KG1 (cell line): ENCODE results near the gene DIAPH3.

ENCODE experiments used
- DNase-seq: peaks from one replicate; lab custom pipeline; 2025; lab: John Stamatoyannopoulos, UW

DIAPH3 gene

GRCh38 chr13:59954601-59955000 is 209.1 kb downstream of the DIAPH3 start:
- no peak for DNase-seq

GRCh38 chr13:59951011-59951410 is 212.7 kb downstream of the DIAPH3 start:
- DNase-seq: no peak

GRCh38 chr13:59950266-59950665 is 213.5 kb downstream of the DIAPH3 start:
- no peak for DNase-seq

DNA sequence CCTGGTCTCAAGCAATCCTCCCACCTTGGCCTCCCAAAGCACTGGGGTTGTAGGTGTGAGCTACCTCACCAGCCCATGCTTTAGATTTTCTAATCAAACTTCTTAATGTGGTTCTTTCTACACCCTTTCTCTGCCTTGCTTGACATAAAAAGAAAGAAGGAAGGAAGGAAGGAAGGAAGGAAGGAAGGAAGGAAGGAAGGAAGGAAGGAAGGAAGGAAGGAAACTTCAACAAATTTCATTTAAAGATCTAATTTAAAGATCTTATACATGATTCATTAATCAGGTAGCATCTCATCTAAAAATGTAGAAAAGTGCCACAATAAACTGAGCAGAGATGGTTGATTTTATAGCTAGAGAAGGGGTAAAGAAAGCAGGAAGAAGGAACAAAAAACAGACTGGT is 215.0 kb downstream of the DIAPH3 start:
- DNase-seq: no peak

GRCh38 chr13:59946944-59947343 is 216.8 kb downstream of the DIAPH3 start:
- DNase-seq: no peak

- no peak for DNase-seq
These were observed 232.1 kb downstream of the DIAPH3 start for GRCh38 chr13:59931621-59932020.

GRCh38 chr13:59924256-59924655 is 239.5 kb downstream of the DIAPH3 start:
- no peak for DNase-seq

DNA sequence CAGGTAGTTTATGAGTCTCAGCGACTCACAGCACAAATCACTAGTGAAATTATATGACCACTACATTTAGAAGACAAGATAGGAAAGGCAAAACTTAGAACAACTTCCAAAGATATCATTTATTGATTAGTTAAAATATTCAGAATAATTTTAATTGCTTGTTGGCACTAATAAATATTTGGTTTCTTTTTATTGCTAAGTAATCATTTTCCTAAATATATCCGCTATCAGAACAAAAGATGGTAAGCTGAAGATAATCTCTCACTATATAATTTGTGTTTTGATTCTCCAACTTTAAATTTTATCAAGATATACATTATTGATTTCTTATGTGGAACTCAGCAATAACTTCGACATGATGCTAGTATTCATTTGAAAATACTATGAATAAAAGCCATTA is 248.5 kb downstream of the DIAPH3 start:
- DNase-seq: no peak

DNA sequence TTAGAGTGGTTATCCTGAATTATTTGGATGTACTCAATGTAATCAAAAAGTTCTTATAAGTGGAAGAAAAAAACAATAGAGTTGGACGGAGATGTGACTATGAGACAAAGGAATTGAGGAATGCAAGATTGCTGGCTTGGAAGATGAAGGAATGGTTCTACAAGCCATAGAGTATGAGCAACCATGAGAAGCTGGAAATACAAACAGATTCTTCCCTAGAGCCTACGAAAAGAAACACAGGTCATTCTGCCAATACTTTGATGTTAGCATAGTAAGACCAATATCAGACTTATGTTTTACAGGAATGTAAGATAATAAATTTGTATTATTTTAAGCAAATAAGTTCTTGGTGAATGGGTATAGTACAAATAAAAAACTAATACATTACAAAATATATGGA is 249.2 kb downstream of the DIAPH3 start:
- DNase-seq: no peak

- DNase-seq: peak; percentile 5
These were observed 257.2 kb downstream of the DIAPH3 start for GRCh38 chr13:59906413-59907049.

GRCh38 chr13:59901191-59901590 is 262.5 kb downstream of the DIAPH3 start:
- DNase-seq: no peak

- no peak for DNase-seq
These were observed 265.7 kb downstream of the DIAPH3 start for GRCh38 chr13:59898066-59898465.

DNA sequence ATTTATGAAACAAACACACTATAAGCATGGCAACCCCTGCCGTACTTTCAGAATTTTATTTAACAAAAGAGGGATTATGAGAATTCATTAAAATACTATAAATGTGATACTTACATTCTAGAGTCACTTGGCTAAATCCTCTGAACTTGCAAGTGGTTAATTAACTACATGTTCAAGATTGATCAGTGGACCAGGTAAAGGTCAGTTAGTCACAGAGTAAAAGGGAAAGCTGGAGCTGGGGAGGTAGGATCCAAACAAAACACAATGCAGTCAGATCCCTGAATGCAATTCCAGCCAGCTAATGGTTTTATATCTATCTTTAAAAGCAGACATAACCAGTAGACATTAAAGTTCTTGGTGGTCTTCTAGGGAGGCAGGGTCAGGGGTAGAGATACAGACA is 270.5 kb downstream of the DIAPH3 start:
- DNase-seq: no peak

DNA sequence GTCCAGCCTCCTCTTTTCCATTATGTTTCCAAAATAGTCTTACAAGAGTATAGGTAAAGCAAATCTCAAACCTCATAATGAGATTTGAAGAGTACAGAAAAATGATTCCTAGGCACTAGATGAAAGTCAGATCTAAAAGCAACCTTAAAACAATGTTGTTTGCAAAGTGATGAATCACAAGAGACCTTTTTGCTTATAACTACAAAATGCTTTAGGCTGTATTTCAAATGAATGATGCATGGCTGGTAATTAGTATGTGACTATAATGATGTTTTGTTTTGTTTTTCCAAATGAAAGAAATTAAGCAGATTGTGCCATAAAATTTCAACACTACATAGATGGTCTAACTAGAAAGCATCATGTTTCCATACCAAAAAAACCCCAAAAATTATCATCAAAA is 272.7 kb downstream of the DIAPH3 start:
- no peak for DNase-seq

DNA sequence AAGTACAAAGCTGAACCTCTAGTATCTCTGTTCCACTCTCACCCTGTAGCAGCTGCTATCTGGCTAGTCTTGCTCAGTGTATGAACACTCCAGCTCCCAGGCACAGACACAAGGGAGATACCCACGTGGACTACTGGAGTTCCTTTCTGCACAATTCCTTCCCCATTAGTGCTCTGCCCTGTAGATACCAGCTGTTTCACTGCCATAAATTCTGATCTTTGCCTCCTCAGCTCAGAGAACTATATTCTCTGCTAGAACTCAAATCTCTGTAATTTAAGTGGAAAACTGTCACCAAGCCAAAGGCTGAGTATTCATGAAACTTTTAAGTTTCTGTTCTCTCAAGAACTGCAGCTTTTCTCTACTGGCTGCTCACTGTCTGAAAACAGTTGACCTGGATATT is 273.7 kb downstream of the DIAPH3 start:
- DNase-seq: no peak

DNA sequence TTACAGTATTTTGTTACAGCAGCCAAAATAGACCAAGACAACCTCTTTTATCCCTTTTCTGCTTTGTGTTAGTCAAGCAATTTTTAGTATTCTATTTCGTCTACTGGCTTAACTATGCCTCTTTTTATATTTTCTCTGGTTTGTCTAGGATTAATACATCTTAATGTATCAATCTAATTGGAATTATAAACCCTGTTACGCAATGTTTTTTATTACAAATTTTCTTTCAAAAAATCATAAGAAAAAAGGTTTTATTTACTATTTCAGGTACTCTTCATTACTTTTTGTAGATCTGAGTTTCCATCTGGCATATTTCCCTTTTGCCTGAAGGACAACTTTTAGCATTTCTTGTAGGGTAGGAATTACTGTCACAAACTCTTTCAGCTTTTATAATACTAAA is 275.3 kb downstream of the DIAPH3 start:
- DNase-seq: no peak

DNA sequence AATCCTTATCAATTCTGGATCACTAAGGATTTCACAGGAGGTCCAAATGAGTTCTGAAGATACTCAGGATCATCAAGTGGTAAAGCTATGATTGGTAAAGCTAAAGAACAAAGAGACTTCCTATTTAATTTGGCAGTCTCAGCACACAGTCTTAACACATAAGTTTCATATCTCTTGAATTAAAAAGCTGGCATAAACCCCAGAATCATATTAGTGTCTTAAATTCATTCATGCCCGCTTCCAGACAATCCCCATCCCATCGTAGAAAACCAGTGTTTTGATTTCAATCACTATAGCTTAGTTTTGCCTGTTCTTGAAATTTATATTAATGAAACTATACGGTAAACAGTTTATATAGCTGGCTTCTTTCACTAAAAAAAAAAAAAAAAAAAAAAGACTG is 278.7 kb downstream of the DIAPH3 start:
- no peak for DNase-seq

DNA sequence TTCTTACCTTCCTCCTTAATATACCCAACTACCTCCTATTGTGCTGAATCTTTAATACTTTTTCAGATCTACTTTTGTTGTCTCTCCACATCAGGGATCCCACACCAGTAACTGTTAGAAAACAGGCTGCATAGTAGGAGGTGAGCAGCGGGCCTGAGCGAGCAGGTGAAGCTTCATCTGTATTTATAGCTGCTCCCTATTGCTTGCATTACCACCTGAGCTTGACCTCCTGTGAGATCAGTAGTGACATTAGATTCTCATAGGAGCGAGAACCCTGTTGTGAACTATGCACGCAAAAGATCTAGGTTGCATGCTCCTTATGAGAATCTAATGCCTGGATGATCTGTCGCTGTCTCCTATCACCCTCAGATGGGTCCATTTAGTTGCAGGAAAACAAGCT is 279.8 kb downstream of the DIAPH3 start:
- DNase-seq: no peak

DNA sequence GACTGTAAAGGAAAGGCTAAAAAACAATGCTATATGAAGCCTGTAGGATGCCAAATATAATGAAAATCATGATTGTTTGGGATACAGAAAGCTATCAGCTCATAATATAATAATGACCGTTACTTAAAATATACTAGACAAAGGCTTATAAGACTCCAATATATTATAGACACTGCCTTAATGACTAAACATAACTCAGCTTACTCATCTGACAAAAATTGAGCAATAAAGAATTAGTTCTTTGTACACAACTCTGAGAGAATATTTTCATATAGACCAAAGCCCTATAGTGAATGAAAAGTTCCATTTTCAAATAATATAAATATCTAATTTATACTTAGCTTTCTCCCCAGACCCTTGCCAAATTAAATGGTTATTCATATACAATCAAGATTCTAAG is 283.3 kb downstream of the DIAPH3 start:
- DNase-seq: no peak

- no peak for DNase-seq
These were observed 284.4 kb downstream of the DIAPH3 start for GRCh38 chr13:59879281-59879680.

- no peak for DNase-seq
These were observed 285.8 kb downstream of the DIAPH3 start for GRCh38 chr13:59877933-59878332.

- DNase-seq: no peak
These were observed 288.8 kb downstream of the DIAPH3 start for GRCh38 chr13:59874973-59875372.

- no peak for DNase-seq
These were observed 289.9 kb downstream of the DIAPH3 start for GRCh38 chr13:59873856-59874255.

GRCh38 chr13:59873309-59873708 is 290.4 kb downstream of the DIAPH3 start:
- no peak for DNase-seq

DNA sequence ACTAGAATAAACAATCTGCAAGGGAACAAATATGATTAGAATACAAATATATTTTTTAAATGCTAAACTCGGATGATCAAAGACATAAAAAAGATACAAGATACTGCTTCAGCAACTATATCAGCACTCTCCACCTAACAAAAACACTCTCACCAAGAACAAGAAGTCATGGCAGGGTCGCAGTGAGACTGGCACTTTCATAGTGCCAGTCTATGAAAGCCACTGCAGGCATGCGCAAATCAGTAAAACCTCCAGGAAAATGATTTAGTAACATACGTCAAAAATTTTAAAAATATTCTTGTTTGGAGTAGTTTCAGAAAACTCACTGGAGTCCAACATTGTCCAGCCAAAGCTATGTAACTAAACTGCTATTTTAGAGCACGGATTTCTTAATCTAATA is 295.9 kb downstream of the DIAPH3 start:
- no peak for DNase-seq
